Kidney (tissue), 14 donors: ENCODE results near the gene VASH2. TPM values are rescaled to one million over a fixed set of nuclear protein-coding genes. Genes with fewer than 3 reads are reported as not detected.

Source experiments
- DNase-seq, 5 donors: peaks; one replicate each; pipeline ENCODE4 v3.0.0-alpha.2; 2013 to 2020
- FAIRE-seq: peaks from 2 replicates; lab custom pipeline; 2012; peaks lifted over from hg19 to GRCh38; lab: Jason Lieb, UNC
- H3K27ac ChIP-seq, 2 donors: one replicate each; pipeline ENCODE4 v1.7.0; 2013; ENCODE audit warnings: low read depth in 2 of 2, low read length in 2 of 2, inconsistent platforms in 1 of 2
- H3K27me3 ChIP-seq: one replicate; pipeline ENCODE4 v1.7.1; 2013; ENCODE audit warnings: low read length, inconsistent platforms; ENCODE audit not compliant: control insufficient read depth, insufficient read depth
- H3K36me3 ChIP-seq, 3 donors: one replicate each; pipeline versions ENCODE4 v1.7.0 to v1.7.1; 2013; ENCODE audit warnings: low read length in 3 of 3, control low read depth in 1 of 3, inconsistent platforms in 1 of 3; ENCODE audit not compliant: insufficient read depth in 3 of 3, control insufficient read depth in 2 of 3
- H3K4me1 ChIP-seq, 3 donors: one replicate each; pipeline versions ENCODE4 v1.7.0 to v1.7.1; 2013; ENCODE audit warnings: low read length in 3 of 3, inconsistent platforms in 1 of 3, low read depth in 1 of 3; ENCODE audit not compliant: control insufficient read depth in 2 of 3, insufficient read depth in 2 of 3
- H3K4me3 ChIP-seq, 3 donors: one replicate each; pipeline versions ENCODE4 v1.7.0 to v1.8.1; 2013; ENCODE audit warnings: low read length in 3 of 3, control low read depth in 1 of 3, inconsistent platforms in 1 of 3
- H3K9ac ChIP-seq, 3 donors: one replicate each; pipeline versions ENCODE4 v1.7.0 to v1.7.1; 2013; ENCODE audit warnings: low read length in 3 of 3, control low read depth in 1 of 3, inconsistent platforms in 1 of 3
- H3K9me3 ChIP-seq, 3 donors: one replicate each; pipeline versions ENCODE4 v1.7.0 to v1.7.1; 2013; ENCODE audit warnings: low read length in 3 of 3, control low read depth in 1 of 3, inconsistent platforms in 1 of 3; ENCODE audit not compliant: control insufficient read depth in 2 of 3, insufficient read depth in 1 of 3
- CTCF ChIP-seq: IDR thresholded peaks from 3 replicates; pipeline ENCODE4 v1.5.1; 2012; ENCODE audit warnings: mild to moderate bottlenecking, moderate library complexity, borderline replicate concordance; ENCODE audit not compliant: insufficient read depth; ENCODE audit errors: extremely low read depth
- intact Hi-C: fragments of 100-400 bp; cut with DNase I; formaldehyde crosslinking; loops from one replicate; pipeline ENCODE4 v1.11.1; 2022
- polyA plus RNA-seq: library from polyadenylated mRNA; stranded (reverse); fragments of 350-450 nt; fragmentation: Illumina TruSeq; extraction: RNeasy Lipid Tissue Mini Kit (QIAGEN cat#74804); gene quantifications from one replicate; pipeline ENCODE4 v1.2.3, GENCODE V29; 2014; ENCODE audit warnings: low read depth, low replicate concordance; ENCODE audit not compliant: insufficient read depth
- total RNA-seq: library from RNA; stranded (reverse); fragmentation: NEBNext Ultra II Directional; extraction: Animal tissue kit (Norgen Biotek cat#: 25700); gene quantifications from one replicate; pipeline ENCODE4 v1.2.1, GENCODE V29; 2021
- donor health status: control.
- donor health status: control.
- donor health status: control.
- donor health status: control.
- donor health status: control.
- donor health status: DM: yes; HTN: yes; CAD: no.
- donor health status: Normal renal cell carcinoma (clear cell type).

The VASH2 gene
- total and polyA plus RNA-seq, 2 donors from 2014 or later: 0.57 TPM; not detected in 1

GRCh38 chr1:212975111-212975918 lies 25.0 kb downstream of the VASH2 start:
- Histone ChIP-seq H3K4me3 (no peak overlapping the region), H3K27me3 (no peaks in the 10 kb centered on the region), H3K9ac (no peak overlapping the region), H3K36me3 (peaks cover 0 to 4% (median 0%) of the 10 kb centered on the region in 3 donors), H3K27ac (no peak overlapping the region), H3K4me1 (no peaks in the 10 kb centered on the region), H3K9me3 (no peaks in the 10 kb centered on the region)
- DNase-seq (no peak), FAIRE-seq (no peak)
- TF ChIP-seq CTCF: no peak
- intact Hi-C loops: no loop called here

GRCh38 chr1:212976586-212976985 lies 26.2 kb downstream of the VASH2 start:
- DNase-seq (no peak), FAIRE-seq (no peak)
- intact Hi-C loops: no loop called here
- Histone ChIP-seq H3K4me3 (no peak overlapping the region), H3K9me3 (no peaks in the 10 kb centered on the region), H3K4me1 (peaks cover 0 to 3% (median 0%) of the 10 kb centered on the region in 3 donors), H3K36me3 (peaks cover 0 to 2% (median 0%) of the 10 kb centered on the region in 3 donors), H3K27ac (no peak overlapping the region), H3K9ac (no peak overlapping the region), H3K27me3 (no peaks in the 10 kb centered on the region)
- no peak for TF ChIP-seq CTCF

- no peaks in the 10 kb centered on the region for H3K27me3 ChIP-seq
- no peak overlapping the region for H3K9ac ChIP-seq
- FAIRE-seq (no peak), DNase-seq (no peak)
- H3K4me3 ChIP-seq: no peak overlapping the region
- TF ChIP-seq CTCF: no peak
- intact Hi-C loops: no loop called here
- H3K27ac ChIP-seq: no peak overlapping the region
- peaks cover 0 to 3% (median 0%) of the 10 kb centered on the region in 3 donors for H3K4me1 ChIP-seq
- peaks cover 0 to 2% (median 0%) of the 10 kb centered on the region in 3 donors for H3K36me3 ChIP-seq
- no peaks in the 10 kb centered on the region for H3K9me3 ChIP-seq
Measured at GRCh38 chr1:212977781-212978645, 27.7 kb downstream of the VASH2 start.
